ENCODE data around the gene SMC6.

SMC6 gene

GRCh38 chr2:17621781-17622180 lies 131.8 kb downstream of the SMC6 start:
- DNase-seq (ENCODE audit: low read depth in 1 of 2, low spot score in 1 of 2), result no peak

GRCh38 chr2:17620841-17621240 lies 132.8 kb downstream of the SMC6 start:
- no peak for DNase-seq (ENCODE audit: low read depth in 1 of 2, low spot score in 1 of 2)

- DNase-seq (ENCODE audit: low read depth in 1 of 2, low spot score in 1 of 2), result no peak
Observed at GRCh38 chr2:17620280-17620679, 133.3 kb downstream of the SMC6 start.

- DNase-seq (ENCODE audit: low read depth in 1 of 2, low spot score in 1 of 2), result no peak
Observed at GRCh38 chr2:17617955-17618354, 135.7 kb downstream of the SMC6 start.

- DNase-seq (ENCODE audit: low read depth in 1 of 2, low spot score in 1 of 2), result no peak
Observed at GRCh38 chr2:17617516-17617915, 136.1 kb downstream of the SMC6 start.

- no peak for DNase-seq (ENCODE audit: low read depth in 1 of 2, low spot score in 1 of 2)
Observed at GRCh38 chr2:17616405-17616804, 137.2 kb downstream of the SMC6 start.

- DNase-seq (ENCODE audit: low read depth in 1 of 2, low spot score in 1 of 2), result no peak
Observed at GRCh38 chr2:17615728-17616351, 137.8 kb downstream of the SMC6 start.

GRCh38 chr2:17615147-17615546 lies 138.5 kb downstream of the SMC6 start:
- no peak for DNase-seq (ENCODE audit: low read depth in 1 of 2, low spot score in 1 of 2)

GRCh38 chr2:17614174-17614930 lies 139.3 kb downstream of the SMC6 start:
- no peak for DNase-seq (ENCODE audit: low read depth in 1 of 2, low spot score in 1 of 2)

Data from stimulated activated CD4-positive, alpha-beta T cell treated with anti-CD3 and anti-CD28 coated beads, Interleukin-15, amount 100 ng/mL, for 1 hour (primary cell).